ENCODE results near the gene LMF2. TPM values are rescaled to one million over a fixed set of nuclear protein-coding genes. Genes with fewer than 3 reads are reported as not detected.

Gene LMF2
- total and polyA plus RNA-seq, 2 of the 8 experiments (the other 6 are each of a cell fraction or from before 2014, with no cell fraction given) = 34.3 to 62.9 TPM

GRCh38 chr22:50556703-50557102 lies 49.2 kb upstream of the LMF2 start:
- Histone ChIP-seq H3K23me2 (ENCODE audit: low read depth, low read length) (no peaks in the 10 kb centered on the region), H4K20me1 (replicated peaks in 1 of 2; ENCODE audit: control insufficient read depth in 1 of 2, insufficient read depth in 2 of 2, low read length in 2 of 2) (no peaks in the 10 kb centered on the region), H4K5ac (ENCODE audit: insufficient read length, low read depth, low read length) (no peak overlapping the region), H3K27me3 (replicated peaks in 1 of 4; ENCODE audit: control insufficient read depth in 3 of 4, extremely low read depth in 1 of 4, insufficient read depth in 3 of 4, low read length in 3 of 4) (0 out of 7 replicates have a peak, but pooled peaks cover 0 to 2% (median 0%) of the 10 kb centered on the region in 4 experiments), H2AK5ac (ENCODE audit: low read depth, low read length) (no peak overlapping the region), H3K14ac (ENCODE audit: insufficient read length) (no peak overlapping the region), H2BK20ac (ENCODE audit: low read length) (no peak overlapping the region), H2BK15ac (ENCODE audit: low read length) (no peak overlapping the region), H3K4me1 (replicated peaks in 1 of 4; ENCODE audit: control insufficient read depth in 3 of 4, insufficient read depth in 4 of 4, low read length in 3 of 4) (peaks cover 0 to 3% (median 1%) of the 10 kb centered on the region in 4 experiments; a peak in 3 of 7 replicates), H3K79me2 (ENCODE audit: control insufficient read depth in 1 of 2, insufficient read depth in 2 of 2, low read length in 2 of 2) (no peaks in the 10 kb centered on the region), H3K56ac (replicated peaks; ENCODE audit: insufficient read length, low read depth, low read length) (no peak overlapping the region), H3K4me3 (ENCODE audit: extremely low read depth in 1 of 4, insufficient read depth in 2 of 4, low read depth in 3 of 4, low read length in 4 of 4) (no peak overlapping the region), H3K36me3 (ENCODE audit: control insufficient read depth in 2 of 4, insufficient read depth in 4 of 4, low read length in 3 of 4) (no peaks in the 10 kb centered on the region), H3K27ac (ENCODE audit: low read depth, low read length) (no peak overlapping the region), H3K9me3 (ENCODE audit: insufficient read depth in 2 of 2, low read depth in 1 of 2, low read length in 1 of 2) (no peaks in the 10 kb centered on the region), H3K9ac (replicated peaks in 1 of 4; ENCODE audit: extremely low read depth in 1 of 4, low read depth in 3 of 4, low read length in 3 of 4) (no peak overlapping the region), H3K79me1 (ENCODE audit: low read depth, low read length) (no peaks in the 10 kb centered on the region), H2BK12ac (ENCODE audit: low read depth, low read length) (no peak overlapping the region), H4K8ac (ENCODE audit: extremely low read depth, insufficient read depth, low read length) (no peak overlapping the region), H2BK120ac (replicated peaks; ENCODE audit: low read depth, low read length) (no peak overlapping the region), H2BK5ac (ENCODE audit: low read depth, low read length) (no peak overlapping the region), H3K4me2 (ENCODE audit: insufficient read depth in 1 of 2, low read depth in 2 of 2, low read length in 2 of 2) (no peak overlapping the region), H2AFZ (ENCODE audit: low read length) (no peak overlapping the region), H3K18ac (ENCODE audit: extremely low read depth, low read length) (no peak overlapping the region), H3K4ac (replicated peaks; ENCODE audit: insufficient read length, low read depth, low read length) (no peak overlapping the region), H4K91ac (replicated peaks; ENCODE audit: insufficient read length, low read length) (no peak overlapping the region), H3K23ac (ENCODE audit: insufficient read length) (no peak overlapping the region)
- WGBS, 2 experiments (ENCODE audit: extremely low coverage in 1 of 2, insufficient coverage in 1 of 2, insufficient read length in 1 of 2, insufficient replicate concordance in 2 of 2, low coverage in 1 of 2, low lambda C conversion rate in 2 of 2, missing lambda C conversion rate in 1 of 2) = 94% methylated on average over 5 of the region's 5 CpGs; no CpG with 5 or more reads in 1 of the 2 experiments
- ChIA-PET POLR2A (ENCODE audit: partially characterized antibody) (interaction anchor here (1.8 to 2.9 kb wide), 2 partner anchors 10 to 21 kb away, joined by 7 to 8 read pairs; partner anchors contain the start of gene CPT1B), CTCF (ENCODE audit: partially characterized antibody) (interaction anchor here (1.1 to 1.6 kb wide), 3 partner anchors 9 to 64 kb away, joined by 3 to 5 read pairs (median 3); no protein-coding TSS in a partner anchor)
- no peak for FAIRE-seq
- DNase-seq (ENCODE audit: low read depth in 1 of 2, low spot score in 2 of 2) = no peak
- no peak for TF ChIP-seq ASH2L (IDR thresholded peaks at IDR 0.05; ENCODE audit: low read length)
- TF ChIP-seq TEAD4 (IDR thresholded peaks at IDR 0.05; ENCODE audit: low read depth, low read length) = no peak
- TF ChIP-seq RNF2 (IDR thresholded peaks at IDR 0.05; ENCODE audit: borderline replicate concordance, low read depth, low read length, missing control alignments, poor library complexity, severe bottlenecking) = no peak
- no peak for TF ChIP-seq SP2 (IDR thresholded peaks at IDR 0.05; ENCODE audit: low read length)
- no peak for TF ChIP-seq ATF3 (IDR thresholded peaks at IDR 0.05; ENCODE audit: insufficient read depth, low read depth, low read length)
- no peak for TF ChIP-seq ATF2 (IDR thresholded peaks at IDR 0.05; ENCODE audit: low read length)
- no peak for TF ChIP-seq BRCA1 (IDR thresholded peaks at IDR 0.05; ENCODE audit: low read depth, low read length)
- TF ChIP-seq MAFK (IDR thresholded peaks at IDR 0.05; ENCODE audit: low read depth, low read length) = no peak
- TF ChIP-seq KDM5A (IDR thresholded peaks at IDR 0.05; ENCODE audit: low read length) = no peak
- no peak for TF ChIP-seq SIRT6 (IDR thresholded peaks at IDR 0.05; ENCODE audit: low read length)
- no peak for TF ChIP-seq SP1 (IDR thresholded peaks at IDR 0.05; ENCODE audit: low read depth, low read length)
- no peak for TF ChIP-seq JUN (IDR thresholded peaks at IDR 0.05; ENCODE audit: low read depth, low read length)
- no peak for TF ChIP-seq SRF (IDR thresholded peaks at IDR 0.05; ENCODE audit: low read depth, low read length)

Measured in H1 (cell line).